Measurements from ENCODE around the gene GDF2.

Gene GDF2

GRCh38 chr10:47322300-47323061 is at the start of gene GDF2:
GDF2 (plus strand) TSS chr10:47322454; CDS start chr10:47322669, 215 bp downstream.
- no peak for DNase-seq (ENCODE audit: low spot score)

DNA sequence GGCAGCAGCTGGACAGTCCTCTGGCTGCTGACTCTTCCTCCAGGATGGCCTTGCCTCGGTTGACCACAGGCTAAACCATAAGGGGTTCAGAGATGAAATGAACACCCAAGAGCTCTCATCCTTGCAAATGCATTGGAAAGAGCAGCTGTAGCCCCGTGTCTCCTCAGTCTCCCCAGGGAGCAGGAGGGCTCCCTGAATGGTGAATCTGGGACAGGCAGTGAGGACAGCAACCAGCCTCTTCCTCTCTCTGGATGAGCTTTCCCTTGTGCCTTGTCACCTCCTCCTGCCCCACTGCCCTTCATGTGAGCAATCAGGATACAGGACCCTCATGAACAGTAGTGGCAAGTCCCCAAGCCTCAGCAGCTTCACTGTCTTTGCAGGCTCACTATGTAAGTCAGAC is 46.2 kb upstream of the GDF2 start:
- no peak for DNase-seq (ENCODE audit: low spot score)

GRCh38 chr10:47276576-47277351 is 45.5 kb upstream of the GDF2 start:
- DNase-seq (ENCODE audit: low spot score), result no peak

GRCh38 chr10:47277352-47278151 is 44.7 kb upstream of the GDF2 start:
- DNase-seq (ENCODE audit: low spot score), result no peak

DNA sequence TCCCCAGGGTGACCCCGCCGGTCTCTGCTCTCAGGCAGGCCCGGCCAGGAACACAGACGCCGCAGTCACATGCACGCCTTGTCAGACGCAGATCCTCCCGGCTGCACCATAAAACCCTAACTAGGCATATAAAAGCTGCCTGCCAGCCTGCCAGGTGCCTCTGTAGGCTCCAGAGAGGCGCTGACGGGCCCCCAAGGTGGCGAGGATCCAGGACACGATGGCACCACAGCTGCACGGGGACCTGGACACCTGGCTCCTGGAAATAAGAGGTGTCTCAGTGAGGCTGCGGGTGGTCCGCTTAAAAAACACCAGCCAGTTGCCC is 44.1 kb upstream of the GDF2 start:
- no peak for DNase-seq (ENCODE audit: low spot score)

- DNase-seq (ENCODE audit: low spot score), result no peak
Measured at GRCh38 chr10:47278720-47279119, 43.5 kb upstream of the GDF2 start.

DNA sequence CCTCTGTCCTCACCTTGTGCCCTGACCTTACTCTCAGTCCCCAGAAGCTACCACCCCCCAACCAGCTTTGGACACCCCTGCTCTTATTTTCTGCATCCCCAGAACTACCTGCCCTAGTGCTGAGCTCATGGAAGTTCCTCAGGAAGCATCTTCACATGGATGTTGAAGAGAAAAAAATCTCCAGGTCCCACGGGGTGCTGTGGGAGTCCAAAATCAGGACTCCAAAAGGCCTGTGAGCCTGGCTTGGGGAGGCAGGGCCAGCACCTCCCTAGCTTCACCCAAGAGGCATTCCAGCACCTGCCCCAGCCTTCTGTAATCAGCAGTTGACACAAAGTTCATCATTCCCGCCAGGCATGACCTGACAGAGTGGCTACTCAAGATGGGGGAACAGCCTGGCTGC is 43.0 kb upstream of the GDF2 start:
- no peak for DNase-seq (ENCODE audit: low spot score)

DNA sequence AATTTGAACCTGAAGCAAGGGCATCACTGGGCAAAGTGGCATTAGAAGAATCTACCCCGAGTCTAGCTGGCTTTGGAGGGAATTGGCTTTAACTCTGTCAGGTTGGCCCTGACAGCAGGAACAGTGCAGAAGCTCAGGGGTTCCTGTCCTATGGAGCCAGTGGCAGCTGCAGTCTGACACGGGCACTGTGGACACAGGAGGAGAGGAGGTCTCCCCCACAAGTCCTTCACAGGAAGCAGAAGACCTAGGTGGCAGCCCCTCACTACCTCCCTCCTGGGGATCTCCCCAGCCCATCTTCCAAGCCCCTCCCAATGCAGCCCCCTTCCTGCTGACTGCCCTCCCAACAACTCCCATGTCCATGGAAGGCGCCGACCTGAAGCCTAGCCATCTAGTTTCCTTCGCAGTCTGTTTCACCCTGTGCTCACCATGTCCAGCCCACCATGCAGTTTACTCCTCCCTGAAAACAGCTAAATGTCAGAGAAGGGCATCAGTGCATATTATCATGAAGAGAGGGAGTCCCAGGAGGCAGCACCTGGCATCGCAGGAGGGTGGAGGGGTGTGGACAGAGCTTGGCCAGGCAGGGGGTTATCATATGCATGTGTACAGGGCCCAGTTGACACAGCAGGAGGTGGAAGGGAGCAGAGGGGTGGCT is 40.1 kb upstream of the GDF2 start:
- DNase-seq (ENCODE audit: low spot score), result no peak

GRCh38 chr10:47282657-47283018 is 39.6 kb upstream of the GDF2 start:
- no peak for DNase-seq (ENCODE audit: low spot score)

DNA sequence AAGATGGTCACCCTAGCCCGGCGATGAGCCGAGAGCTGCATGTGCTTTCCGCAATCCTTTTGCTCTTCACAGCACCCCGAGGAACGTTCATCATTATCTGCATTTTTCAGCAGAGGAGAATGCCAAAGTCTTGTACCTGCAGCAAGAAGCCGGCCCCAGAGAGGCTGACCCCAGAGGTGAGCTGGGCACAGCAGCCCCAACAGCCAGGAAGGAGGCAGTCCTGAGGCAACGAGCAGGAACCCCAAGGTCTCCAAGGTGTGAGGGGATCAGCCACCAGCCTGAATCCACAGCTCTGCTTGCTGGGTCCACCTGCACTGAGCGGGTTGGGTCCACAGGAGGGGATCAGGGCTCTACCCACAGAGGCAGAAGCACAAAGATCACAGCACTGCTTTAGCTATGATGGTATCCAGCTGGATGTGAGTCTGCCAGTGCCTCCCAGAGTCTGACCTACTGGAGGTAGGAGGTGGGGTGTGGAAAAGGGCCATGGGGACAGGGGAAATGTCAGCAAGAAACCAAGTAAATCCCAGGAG is 39.1 kb upstream of the GDF2 start:
- no peak for DNase-seq (ENCODE audit: low spot score)

GRCh38 chr10:47283848-47284247 is 38.4 kb upstream of the GDF2 start:
- no peak for DNase-seq (ENCODE audit: low spot score)

DNA sequence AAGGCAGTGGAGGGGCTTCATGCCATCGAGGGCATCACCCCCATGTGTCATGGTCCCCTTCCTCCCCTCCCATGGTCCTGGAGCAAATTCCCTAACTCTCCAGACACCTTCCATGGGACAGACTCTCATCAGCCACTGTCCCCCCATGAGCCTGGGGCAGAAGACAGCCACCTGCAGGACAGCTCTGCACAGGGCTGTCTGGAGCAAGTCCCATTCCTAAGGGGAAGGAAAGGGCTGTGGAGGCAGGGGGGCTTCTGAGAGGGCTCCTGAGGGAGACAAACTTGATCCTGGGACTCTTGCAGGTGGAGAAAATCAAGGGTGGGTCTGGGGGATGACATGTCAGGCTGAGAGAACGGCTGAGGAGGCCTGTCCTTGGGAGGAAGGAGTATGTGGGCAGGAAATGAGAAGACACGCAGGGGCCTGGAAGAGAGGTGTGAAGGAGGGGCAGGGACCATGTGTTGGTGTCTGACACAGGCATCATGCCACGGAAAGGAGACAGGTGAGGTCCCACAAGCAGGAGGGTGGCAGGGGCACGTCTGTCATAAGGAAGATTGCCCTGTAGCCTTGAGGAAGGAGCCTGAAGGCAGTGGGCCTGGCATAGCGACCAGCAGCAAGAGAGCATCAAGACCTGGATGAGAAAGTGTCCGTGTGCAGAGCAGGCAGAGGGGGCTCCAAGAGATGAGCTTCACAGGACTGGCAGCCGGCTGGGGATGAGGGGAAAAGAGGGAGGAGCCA is 36.7 kb upstream of the GDF2 start:
- DNase-seq (ENCODE audit: low spot score), result no peak

- no peak for DNase-seq (ENCODE audit: low spot score)
Measured at GRCh38 chr10:47286116-47286505, 36.1 kb upstream of the GDF2 start.

GRCh38 chr10:47286591-47287315 is 35.5 kb upstream of the GDF2 start:
- DNase-seq (ENCODE audit: low spot score), result no peak

DNA sequence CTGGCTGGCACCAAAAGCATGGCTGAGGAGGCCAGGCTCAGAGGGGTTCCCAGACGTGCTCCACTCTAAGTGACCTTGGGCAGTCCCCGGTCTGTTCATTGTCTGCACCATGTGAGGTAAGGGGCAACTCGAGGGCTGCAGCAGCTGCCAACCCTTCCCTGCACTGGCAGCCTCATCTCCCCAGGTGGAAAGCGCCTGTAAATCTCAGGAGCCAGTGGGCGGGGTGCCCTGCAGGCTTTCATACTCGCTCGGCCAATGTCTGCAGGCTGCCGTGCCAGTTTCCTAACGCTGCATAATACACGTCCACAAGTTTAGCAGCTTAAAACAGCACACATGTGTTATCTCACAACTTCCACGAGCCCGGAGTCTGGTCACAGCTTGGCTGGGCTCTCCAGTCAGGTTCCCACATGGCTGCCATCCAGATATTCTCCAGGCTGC is 34.9 kb upstream of the GDF2 start:
- DNase-seq (ENCODE audit: low spot score), result no peak

DNA sequence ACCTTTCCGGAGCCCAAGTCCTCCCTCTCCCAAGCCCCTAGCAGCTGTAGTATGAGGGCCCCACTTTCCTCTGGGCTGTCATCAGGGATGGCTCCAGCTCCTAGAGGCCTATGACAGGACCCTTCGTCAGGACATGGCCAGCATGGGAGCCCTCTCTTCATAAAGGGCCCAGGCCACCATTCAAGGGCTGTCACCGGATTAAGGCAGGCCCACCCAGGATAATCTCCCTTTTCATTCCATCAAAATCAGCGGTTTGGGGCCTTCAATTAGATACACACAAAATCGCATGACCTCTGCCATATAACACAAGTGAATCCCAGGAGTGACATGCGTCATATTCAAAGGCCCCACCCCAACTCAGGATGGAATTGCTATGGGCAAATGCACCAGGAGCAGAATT is 34.4 kb upstream of the GDF2 start:
- no peak for DNase-seq (ENCODE audit: low spot score)

DNA sequence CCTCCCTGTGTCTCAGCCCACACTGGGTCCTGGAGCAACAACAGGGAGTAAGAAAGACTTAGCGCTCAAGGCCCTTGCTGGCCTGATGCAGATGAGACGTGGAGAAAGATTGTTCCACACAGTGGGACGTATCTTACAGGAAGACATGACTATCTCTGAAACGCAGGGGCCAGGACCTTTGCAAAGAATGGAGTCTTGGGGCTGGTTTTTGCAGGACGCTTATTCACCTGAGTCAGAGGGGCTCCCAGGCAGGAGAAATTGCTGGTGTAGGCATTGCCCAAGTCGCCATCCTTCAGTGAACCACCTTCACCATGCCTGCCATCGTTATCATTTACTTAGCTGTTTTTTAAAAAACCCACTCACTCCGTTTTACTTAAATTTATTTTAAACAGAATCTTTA is 34.0 kb upstream of the GDF2 start:
- DNase-seq (ENCODE audit: low spot score), result no peak

- no peak for DNase-seq (ENCODE audit: low spot score)
Measured at GRCh38 chr10:47288916-47289495, 33.2 kb upstream of the GDF2 start.

DNA sequence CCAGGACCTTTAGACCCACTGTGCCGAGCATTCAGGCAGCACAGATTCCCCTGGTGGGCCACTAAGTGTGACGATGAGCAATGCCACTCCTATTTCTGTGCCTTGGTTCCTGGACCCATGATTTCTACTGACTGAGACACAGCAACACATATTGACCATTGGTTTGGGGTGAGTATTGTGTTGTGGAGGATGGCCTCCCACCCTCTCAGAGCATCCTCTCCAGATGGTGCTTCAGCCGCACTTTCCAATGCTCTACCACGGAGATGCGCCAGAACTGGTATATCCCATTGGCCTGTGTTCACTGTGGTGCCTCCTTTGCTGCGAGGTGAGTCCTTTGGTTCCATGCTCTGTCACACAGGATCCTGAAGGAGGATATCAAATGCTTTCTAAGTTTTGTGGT is 32.3 kb upstream of the GDF2 start:
- DNase-seq (ENCODE audit: low spot score), result no peak

DNA sequence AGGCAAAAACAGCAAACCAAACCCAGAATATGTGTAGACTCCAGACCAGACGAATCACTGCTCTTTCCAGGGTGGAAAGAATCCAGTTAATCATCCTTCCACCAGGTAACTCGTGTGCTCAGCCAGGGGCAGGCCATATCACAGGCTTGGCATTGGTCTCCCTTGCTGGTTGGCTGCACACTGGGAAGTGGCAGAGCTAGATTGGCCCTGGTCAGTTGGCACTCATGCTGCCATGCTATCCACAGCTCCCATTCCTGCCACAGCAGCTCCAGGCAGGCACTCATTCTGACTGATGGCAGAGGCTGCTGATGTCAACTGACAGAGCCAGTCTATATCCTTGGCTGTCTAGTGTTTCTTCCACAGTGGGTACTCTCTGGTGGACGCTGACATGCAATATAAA is 31.9 kb upstream of the GDF2 start:
- DNase-seq (ENCODE audit: low spot score), result no peak
